Measurements from ENCODE around the gene CPS1. TPM values are rescaled to one million over a fixed set of nuclear protein-coding genes. Genes with fewer than 3 reads are reported as not detected.

The CPS1 gene
- total RNA-seq, 1 experiment from 2014 or later = 9.0 TPM

GRCh38 chr2:210528716-210529115, 27.7 kb upstream of the CPS1 start:
- Mint-ChIP-seq H3K9me3 (no peaks in the 10 kb centered on the region), H3K36me3 (no peaks in the 10 kb centered on the region), H3K27ac (no peak overlapping the region), H3K4me3 (no peak overlapping the region), H3K4me1 (peaks cover 32% of the 10 kb centered on the region), H3K27me3 (ENCODE audit: low read depth) (no peaks in the 10 kb centered on the region)
- TF ChIP-seq ZNF512 (CRISPR knock-in tag; IDR thresholded peaks at IDR 0.05; ENCODE audit: borderline replicate concordance) (no peak), FOXK1 (CRISPR knock-in tag; IDR thresholded peaks at IDR 0.05) (no peak), ATF3 (CRISPR knock-in tag; conservative IDR thresholded peaks at IDR 0.05) (no peak), MXD4 (CRISPR knock-in tag; IDR thresholded peaks at IDR 0.05; ENCODE audit: borderline replicate concordance) (no peak), TEAD4 (CRISPR knock-in tag; IDR thresholded peaks at IDR 0.05) (no peak), CDX4 (CRISPR knock-in tag; IDR thresholded peaks at IDR 0.05; ENCODE audit: borderline replicate concordance) (no peak), E2F5 (CRISPR knock-in tag; IDR thresholded peaks at IDR 0.05) (no peak), HMGXB4 (CRISPR knock-in tag; IDR thresholded peaks at IDR 0.05) (no peak), NFE2L1 (CRISPR knock-in tag; IDR thresholded peaks at IDR 0.05) (no peak), CREM (CRISPR knock-in tag; IDR thresholded peaks at IDR 0.05) (no peak), ZNF232 (CRISPR knock-in tag; IDR thresholded peaks at IDR 0.05) (no peak), NR3C1 (CRISPR knock-in tag; conservative IDR thresholded peaks at IDR 0.05; ENCODE audit: low read depth) (no peak), ZBTB21 (CRISPR knock-in tag; IDR thresholded peaks at IDR 0.05; ENCODE audit: borderline replicate concordance) (no peak), USF1 (CRISPR knock-in tag; IDR thresholded peaks at IDR 0.05) (no peak), NR1H2 (CRISPR knock-in tag; IDR thresholded peaks at IDR 0.05) (no peak), ZNF671 (CRISPR knock-in tag; IDR thresholded peaks at IDR 0.05) (no peak), FOXP4 (CRISPR knock-in tag; IDR thresholded peaks at IDR 0.05) (no peak), GRHL2 (CRISPR knock-in tag; IDR thresholded peaks at IDR 0.05; ENCODE audit: insufficient replicate concordance, severe bottlenecking) (no peak), GABPB1 (CRISPR knock-in tag; IDR thresholded peaks at IDR 0.05) (no peak), SMAD3 (CRISPR knock-in tag; IDR thresholded peaks at IDR 0.05; ENCODE audit: borderline replicate concordance) (no peak)
- ChIA-PET CTCF (interaction anchor here (0.6 to 0.9 kb wide), 3 partner anchors 26 to 767 kb away, joined by 3 to 5 read pairs (median 3); no protein-coding TSS in a partner anchor), POLR2A (no interaction called here)
- no peak for DNase-seq (ENCODE audit: low spot score)
- ATAC-seq = no peak
